Amniotic epithelial cell (primary cell): Measurements from ENCODE around the gene LARP4.
A peak's percentile ranks its signal among the peaks of the same experiment; 100 is the strongest.
"Not testable (repeated sequence)": the region's sequence is repeated elsewhere in the genome, so short reads cannot be mapped to it uniquely, and the experiment has no call there.

Experiments
- DNase-seq: peaks from one replicate; pipeline ENCODE4 v3.0.0-alpha.2; 2010; ENCODE audit warnings: low read depth

The LARP4 gene

GRCh38 chr12:50401500-50402081 lies 906 bp downstream of the LARP4 start:
- peak; percentile 72 for DNase-seq

GRCh38 chr12:50402264-50403000 lies 1.7 kb downstream of the LARP4 start:
- DNase-seq: peak; percentile 23

- no peak for DNase-seq
Observed at GRCh38 chr12:50403001-50403440, 2.3 kb downstream of the LARP4 start.

GRCh38 chr12:50404307-50404706 lies 3.6 kb downstream of the LARP4 start:
- no peak for DNase-seq

- peak; percentile 78 for DNase-seq
Observed at GRCh38 chr12:50411051-50411660, 10.5 kb downstream of the LARP4 start.

- DNase-seq: peak; percentile 61
Observed at GRCh38 chr12:50415899-50416479, 15.3 kb downstream of the LARP4 start.

GRCh38 chr12:50419112-50419909 lies 18.6 kb downstream of the LARP4 start:
- DNase-seq: peak; percentile 17

GRCh38 chr12:50422855-50423254 lies 22.2 kb downstream of the LARP4 start:
- not testable (repeated sequence) for DNase-seq

- not testable (repeated sequence) for DNase-seq
Observed at GRCh38 chr12:50423342-50423741, 22.7 kb downstream of the LARP4 start.

- DNase-seq: no peak
Observed at GRCh38 chr12:50425589-50426258, 25.0 kb downstream of the LARP4 start.

- not testable (repeated sequence) for DNase-seq
Observed at GRCh38 chr12:50431656-50432055, 31.0 kb downstream of the LARP4 start.

GRCh38 chr12:50440288-50440687 lies 39.6 kb downstream of the LARP4 start:
- DNase-seq: no peak

- DNase-seq: no peak
Observed at GRCh38 chr12:50441763-50442162, 41.1 kb downstream of the LARP4 start.

- DNase-seq: peak; percentile 18
Observed at GRCh38 chr12:50442178-50442908, 41.7 kb downstream of the LARP4 start.

GRCh38 chr12:50449671-50450070 lies 49.0 kb downstream of the LARP4 start:
- DNase-seq: not testable (repeated sequence)

GRCh38 chr12:50452795-50453194 lies 52.1 kb downstream of the LARP4 start:
- DNase-seq: no peak

- peak; percentile 75 for DNase-seq
Observed at GRCh38 chr12:50453872-50454271, 53.2 kb downstream of the LARP4 start.

- DNase-seq: peak; percentile 53
Observed at GRCh38 chr12:50458606-50459005, 57.9 kb downstream of the LARP4 start.

GRCh38 chr12:50467439-50467838 lies 66.8 kb downstream of the LARP4 start:
- no peak for DNase-seq

GRCh38 chr12:50477241-50477832 lies 76.7 kb downstream of the LARP4 start:
- DNase-seq: no peak
